GM19438 (cell line): ENCODE results near the gene SLC38A1.
"Not testable (repeated sequence)": the region's sequence is repeated elsewhere in the genome, so short reads cannot be mapped to it uniquely, and the experiment has no call there.

Source experiments
- ATAC-seq: cut with Tn5 transposase; IDR thresholded peaks from one replicate; pipeline ENCODE4 v1.9.1; 2021; ENCODE audit warnings: low read depth; ENCODE audit not compliant: unreplicated experiment

Gene SLC38A1

GRCh38 chr12:46268583-46269428 is at the start of gene SLC38A1:
SLC38A1 (minus strand) TSS chr12:46269043; CDS start chr12:46239800, 29,243 bp downstream.
- ATAC-seq: peak; percentile 62

- no peak for ATAC-seq
Measured at GRCh38 chr12:46318037-46318436, 49.2 kb upstream of the SLC38A1 start.

GRCh38 chr12:46304070-46304469 is 35.2 kb upstream of the SLC38A1 start:
- ATAC-seq: no peak

- no peak for ATAC-seq
Measured at GRCh38 chr12:46303039-46303666, 34.3 kb upstream of the SLC38A1 start.

DNA sequence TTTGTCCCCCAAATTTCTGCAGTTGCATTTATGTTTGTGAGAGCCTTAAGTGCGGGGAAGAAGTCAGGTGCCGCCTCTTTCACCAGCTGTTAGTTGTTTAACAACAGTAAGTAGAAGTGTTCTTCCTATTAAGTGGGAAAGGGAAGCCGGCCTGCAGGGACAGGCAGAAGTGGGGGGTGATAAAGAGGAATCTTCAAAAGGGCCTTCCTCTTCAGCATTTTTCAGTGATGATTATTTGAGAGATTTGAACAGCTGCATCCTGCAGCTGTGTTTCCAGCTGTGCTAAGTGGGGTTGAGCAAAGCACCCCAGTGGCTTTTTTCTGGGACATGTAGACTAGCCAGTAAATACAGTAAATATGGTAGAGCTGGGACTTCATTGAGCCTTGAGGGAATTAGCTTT is 32.1 kb upstream of the SLC38A1 start:
- no peak for ATAC-seq

DNA sequence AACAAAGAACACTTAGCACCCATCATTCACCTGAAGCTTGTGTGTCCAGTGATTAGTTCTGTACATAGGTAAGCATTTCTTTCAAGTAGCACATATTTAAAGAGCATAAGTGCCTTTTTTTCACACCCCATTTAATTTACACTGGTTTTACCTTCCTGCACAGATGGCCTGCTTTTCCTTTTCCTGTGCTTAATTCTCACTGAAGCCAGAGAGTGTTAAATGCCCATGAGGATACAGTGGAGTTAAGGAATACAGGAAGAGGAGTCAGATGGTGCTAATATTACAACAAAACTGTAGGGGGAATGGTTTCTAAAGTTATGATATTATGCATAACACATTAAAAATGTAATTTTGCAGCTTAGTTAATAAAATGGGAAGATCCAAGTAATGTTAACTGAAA is 31.0 kb upstream of the SLC38A1 start:
- ATAC-seq: no peak

GRCh38 chr12:46298261-46298660 is 29.4 kb upstream of the SLC38A1 start:
- ATAC-seq: no peak

DNA sequence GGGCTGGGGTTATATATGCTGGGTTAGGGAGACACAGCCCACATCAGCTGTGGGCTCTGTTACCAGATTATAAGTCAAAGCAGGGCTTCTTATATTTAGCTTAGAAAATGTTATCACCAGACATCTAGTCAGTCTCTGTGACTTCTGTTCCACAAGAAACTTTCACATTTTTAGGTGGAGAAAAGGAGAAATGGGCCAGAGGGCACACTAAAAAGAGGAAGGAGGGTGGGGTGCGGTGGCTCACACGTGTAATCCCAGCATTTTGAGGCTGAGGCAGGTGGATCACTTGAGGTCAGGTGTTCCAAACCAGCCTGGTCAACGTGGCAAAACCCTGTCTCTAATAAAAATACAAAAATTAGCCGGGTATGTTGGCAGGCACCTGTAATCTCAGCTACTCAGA is 28.0 kb upstream of the SLC38A1 start:
- no peak for ATAC-seq

DNA sequence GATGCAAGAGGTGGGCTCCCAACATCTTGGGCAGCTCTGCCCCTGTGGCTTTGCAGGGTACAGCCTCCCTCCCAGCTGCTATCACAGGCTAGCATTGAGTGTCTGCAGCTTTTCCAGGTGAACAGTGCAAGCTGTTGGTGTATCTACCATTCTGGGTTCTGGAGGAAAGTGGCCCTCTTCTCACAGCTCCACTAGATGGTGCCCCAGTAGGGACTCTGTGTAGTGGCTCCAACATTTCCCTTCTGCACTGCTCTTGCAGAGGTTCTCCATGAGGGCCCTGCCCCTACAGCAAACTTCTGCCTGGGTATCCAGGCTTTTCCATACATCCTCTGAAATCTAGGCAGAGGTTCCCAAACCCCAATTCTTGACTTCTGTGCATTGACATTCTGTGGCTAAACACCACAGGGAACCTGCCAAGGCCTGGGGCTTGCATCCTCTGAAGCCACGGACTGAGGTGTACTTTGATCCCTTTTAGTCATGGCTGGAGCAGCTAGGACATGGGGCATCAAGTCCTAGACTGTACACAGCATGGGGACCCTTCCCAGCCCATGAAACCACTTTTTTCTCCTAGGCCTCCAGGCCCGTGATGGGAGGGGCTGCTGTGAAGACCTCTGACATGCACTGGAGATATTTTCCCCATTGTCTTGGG is 24.0 kb upstream of the SLC38A1 start:
- no peak for ATAC-seq

DNA sequence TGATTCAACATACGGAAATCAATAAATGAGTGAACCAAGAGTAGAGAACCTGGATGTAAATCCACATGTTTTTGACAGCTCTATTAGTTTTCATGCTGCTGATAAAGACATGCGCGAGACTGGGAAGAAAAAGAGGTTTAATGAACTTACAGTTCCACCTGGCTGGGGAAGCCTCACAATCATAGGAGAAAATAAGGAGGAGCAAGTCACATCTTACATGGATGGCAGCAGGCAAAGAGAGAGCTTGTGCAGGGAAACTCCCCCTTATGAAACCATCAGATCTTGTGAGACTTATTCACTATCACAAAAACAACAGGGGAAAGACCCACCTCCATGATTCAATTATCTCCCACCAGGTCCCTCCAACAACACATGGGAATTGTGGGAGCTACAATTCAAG is 23.1 kb upstream of the SLC38A1 start:
- ATAC-seq: not testable (repeated sequence)

GRCh38 chr12:46285177-46285576 is 16.3 kb upstream of the SLC38A1 start:
- ATAC-seq: not testable (repeated sequence)

GRCh38 chr12:46282829-46283228 is 14.0 kb upstream of the SLC38A1 start:
- no peak for ATAC-seq

DNA sequence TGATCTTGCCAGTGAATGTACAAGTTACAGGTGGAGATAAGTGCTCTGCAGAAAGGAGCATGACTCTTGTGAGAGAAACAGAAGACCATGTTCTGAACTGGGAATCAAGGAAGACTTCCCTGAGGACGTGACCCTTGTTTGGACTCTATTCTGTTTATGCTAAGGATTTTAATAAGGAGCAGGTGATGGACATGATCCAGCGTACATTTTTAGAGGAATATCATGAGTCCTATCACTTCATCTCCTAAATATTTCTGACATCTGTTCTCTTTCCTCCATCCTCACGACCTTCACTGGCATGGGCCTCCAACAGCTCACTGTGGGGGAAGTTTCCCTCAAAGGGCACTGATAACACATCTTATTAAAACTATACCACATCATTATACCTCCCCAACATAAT is 7.9 kb upstream of the SLC38A1 start:
- ATAC-seq: no peak

DNA sequence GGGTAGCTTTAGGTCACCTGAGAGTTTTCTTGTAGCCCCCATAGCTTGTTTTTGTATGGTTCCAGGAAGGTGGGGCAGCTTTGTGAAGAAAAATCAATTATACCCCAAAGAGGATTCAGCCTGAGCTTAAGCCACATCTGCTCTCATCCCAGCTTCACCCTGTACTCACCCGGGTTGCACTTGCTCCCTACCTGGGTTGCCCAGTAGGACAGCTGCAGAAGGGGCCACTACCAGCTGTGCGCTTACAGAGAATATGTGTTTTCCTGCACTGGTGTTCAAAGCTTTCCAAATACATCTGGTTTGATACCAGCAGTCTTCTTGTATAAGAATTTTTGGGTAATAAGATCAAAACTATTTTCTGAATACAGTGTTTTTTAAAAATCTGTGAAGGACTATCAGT is 3.0 kb upstream of the SLC38A1 start:
- no peak for ATAC-seq

DNA sequence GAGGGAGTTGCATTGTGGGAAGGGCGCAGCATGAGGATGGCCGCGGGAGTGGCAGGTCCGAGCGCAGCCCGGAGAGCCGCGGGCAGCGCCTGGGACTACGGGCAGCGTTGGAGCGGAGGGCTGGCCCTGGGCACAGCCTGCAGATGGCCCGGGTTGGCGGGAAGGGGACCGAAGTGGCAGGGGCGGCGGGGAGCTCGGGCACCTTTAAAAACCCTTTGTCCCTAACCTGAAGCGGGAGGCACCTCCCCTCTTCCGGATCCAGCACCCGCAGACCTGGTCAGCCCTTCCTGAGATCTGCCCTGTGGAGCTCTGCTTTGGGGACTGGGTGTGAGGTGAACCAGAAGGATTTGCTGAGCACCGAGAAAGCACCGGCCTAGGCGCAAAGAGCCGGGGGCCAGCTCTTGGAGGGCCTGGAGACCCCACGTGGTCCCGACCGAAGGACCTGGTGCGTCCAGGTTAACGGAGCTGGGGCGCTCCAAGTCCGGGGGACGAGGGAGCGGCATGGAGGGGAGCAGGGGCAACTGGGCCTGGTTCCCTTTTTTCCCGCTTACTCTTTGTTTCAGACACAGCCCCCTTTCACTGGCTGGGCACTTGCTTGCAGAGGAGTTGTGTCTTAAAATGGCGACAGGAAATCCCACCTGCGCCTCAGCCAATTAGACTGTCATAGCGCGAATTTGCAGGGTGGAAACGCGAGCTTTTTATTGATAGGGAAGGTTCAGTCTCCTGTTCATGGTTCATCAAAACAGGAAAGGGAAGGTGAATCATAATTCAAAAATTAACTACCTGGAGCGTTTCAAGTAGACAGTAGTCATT is 792 bp upstream of the SLC38A1 start:
- peak; percentile 39 for ATAC-seq

DNA sequence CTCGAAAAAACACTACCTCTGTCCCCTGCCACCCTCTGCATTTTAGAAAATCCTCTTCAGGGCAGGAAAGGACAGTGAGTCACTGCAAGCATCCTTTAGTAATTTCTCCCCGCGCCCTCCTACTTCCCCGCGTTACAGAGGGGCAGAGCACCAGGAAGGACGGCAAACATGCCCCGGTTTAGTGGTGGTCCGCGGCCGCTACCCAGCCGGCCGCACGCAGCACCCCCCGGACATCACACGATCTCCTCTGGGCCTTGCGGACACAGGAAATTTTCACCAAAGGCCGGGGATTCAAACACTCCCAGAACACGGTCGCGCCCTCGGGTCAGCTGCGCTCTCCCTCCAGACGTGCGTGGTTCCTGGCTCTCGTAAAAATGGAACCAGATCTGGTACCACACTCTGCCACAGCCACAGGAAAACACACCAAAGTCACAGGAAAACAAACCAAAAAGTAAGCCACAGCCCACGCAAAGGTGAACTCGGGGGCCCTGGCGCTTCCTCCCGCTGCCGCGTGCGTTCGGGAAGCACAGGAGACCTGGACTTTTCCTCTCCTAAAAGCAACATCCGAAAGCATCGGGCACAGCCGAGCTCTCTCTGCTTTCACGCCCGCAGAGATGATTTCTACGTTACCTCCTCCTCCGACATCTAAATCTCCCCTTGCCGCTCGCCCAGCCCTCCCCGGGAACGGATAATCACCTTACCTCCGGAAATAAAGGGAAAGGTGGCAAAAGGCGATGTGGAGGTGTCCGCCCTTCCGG is 839 bp downstream of the SLC38A1 start:
- no peak for ATAC-seq

DNA sequence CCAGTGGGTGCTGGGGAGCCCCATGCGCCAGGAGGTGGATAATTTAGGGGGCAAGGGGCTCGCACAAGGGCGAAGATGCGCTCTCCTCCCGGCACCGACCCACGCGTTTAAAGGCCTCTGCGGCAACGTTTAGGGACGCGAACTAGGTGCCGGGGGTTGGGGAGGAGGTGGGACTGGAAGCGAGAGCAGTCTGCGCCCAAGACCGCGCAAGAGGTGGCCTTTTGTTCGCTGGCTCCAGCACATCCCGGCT is 1.3 kb downstream of the SLC38A1 start:
- ATAC-seq: no peak

DNA sequence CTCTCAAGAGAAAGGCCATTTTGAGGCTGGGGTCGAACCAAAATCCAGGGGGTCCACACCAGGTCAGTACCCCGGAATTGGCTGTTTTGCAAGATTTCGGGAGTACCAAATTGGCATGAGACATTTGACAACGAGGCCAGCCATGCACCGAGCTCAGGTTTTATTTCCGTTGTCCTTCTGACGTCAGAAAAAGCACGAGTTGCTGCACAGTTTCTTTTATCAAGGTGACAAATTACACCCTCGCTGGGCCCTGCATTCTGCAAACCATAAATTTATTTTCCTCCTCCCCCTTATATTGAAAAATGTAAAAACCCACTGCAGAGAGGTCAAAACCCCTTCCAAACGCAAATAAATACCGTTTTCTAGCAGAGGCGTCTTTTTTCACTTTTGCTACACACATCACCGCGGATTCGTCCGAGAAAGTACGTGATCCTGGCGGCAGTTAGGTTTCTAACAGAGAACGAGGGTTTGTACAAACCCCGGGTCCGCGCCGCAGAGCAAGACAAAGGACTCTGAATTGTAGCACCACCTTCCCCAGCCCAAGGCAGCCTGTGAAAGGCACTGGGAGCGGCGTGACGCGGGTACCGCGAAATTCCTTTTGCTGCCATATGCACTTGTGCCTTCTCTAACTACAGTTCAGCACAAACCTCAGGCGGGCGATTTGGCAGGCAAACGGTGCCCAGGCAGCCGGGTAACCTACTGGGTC is 1.8 kb downstream of the SLC38A1 start:
- ATAC-seq: no peak

GRCh38 chr12:46266382-46266791 is 2.5 kb downstream of the SLC38A1 start:
- ATAC-seq: no peak

GRCh38 chr12:46265734-46266133 is 3.1 kb downstream of the SLC38A1 start:
- ATAC-seq: no peak
